Hindlimb muscle (tissue), 1 donor: ENCODE data around the gene UGT1A8. TPM values are rescaled to one million over a fixed set of nuclear protein-coding genes. Genes with fewer than 3 reads are reported as not detected.
"Not testable (repeated sequence)": the region's sequence is repeated elsewhere in the genome, so short reads cannot be mapped to it uniquely, and the experiment has no call there.

Source experiments
- DNase-seq: peaks from one replicate; pipeline ENCODE4 v3.0.0-alpha.2; 2013
- polyA plus RNA-seq: library from polyadenylated mRNA; unstranded; fragments of 120-200 nt; gene quantifications from one replicate; pipeline ENCODE4 v1.2.1, GENCODE V29; 2013; ENCODE audit not compliant: insufficient read length

Gene UGT1A8
- polyA plus RNA-seq, 1 donor, result not detected

DNA sequence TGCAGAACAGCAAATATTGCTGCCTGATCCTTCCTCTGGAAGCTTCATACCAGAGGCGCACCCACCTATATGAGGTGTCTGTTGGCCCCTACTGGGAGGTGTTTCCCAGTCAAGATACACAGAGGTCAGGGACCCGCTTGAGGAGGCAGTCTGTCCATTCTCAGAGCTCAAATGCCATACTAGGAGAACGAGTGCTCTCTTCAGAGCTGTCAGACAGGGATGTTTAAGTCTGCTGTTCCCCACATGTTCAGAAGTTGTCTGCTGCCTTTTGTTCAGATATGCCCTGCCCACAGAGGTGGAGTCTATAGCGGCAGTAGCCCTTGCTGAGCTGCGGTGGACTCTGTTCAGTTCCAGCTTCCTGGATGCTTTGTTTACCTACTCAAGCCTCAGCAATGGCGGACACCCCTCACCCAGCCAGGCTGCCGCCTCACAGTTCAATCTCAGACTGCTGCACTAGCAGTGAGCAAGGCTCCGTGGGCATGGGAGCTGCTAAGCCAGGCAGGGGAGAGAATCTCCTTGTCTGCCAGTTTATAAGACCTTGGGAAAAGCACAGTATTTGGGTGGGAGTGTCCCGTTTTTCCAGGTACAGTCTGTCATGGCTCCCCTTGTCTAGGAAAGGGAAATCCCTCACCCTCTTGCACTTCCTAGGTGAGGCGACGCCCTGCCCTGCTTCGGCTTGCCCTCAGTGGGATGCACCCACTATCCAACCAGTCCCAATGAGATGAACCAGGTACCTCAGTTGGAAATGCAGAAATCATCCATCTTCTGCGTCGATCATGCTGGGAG is 119.6 kb downstream of the UGT1A8 start:
- not testable (repeated sequence) for DNase-seq

DNA sequence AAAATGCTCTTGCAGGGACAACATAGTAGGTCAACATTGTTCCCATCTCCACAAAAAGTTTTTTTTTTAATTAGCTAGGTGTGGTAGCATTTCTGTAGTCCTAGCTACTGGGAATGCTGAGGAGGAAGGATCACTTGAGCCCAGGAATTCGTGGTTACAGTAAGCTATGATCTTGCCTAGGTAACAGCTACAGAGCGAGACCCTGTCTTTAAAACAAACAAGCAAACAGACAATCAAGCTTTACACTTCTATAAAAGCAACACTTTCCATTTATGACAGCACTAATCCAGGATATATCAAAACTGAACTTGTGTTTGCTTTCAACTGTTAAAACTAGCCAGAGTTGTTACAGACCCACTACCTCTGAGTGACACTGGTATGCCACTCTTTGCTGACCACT is 123.4 kb downstream of the UGT1A8 start:
- no peak for DNase-seq

DNA sequence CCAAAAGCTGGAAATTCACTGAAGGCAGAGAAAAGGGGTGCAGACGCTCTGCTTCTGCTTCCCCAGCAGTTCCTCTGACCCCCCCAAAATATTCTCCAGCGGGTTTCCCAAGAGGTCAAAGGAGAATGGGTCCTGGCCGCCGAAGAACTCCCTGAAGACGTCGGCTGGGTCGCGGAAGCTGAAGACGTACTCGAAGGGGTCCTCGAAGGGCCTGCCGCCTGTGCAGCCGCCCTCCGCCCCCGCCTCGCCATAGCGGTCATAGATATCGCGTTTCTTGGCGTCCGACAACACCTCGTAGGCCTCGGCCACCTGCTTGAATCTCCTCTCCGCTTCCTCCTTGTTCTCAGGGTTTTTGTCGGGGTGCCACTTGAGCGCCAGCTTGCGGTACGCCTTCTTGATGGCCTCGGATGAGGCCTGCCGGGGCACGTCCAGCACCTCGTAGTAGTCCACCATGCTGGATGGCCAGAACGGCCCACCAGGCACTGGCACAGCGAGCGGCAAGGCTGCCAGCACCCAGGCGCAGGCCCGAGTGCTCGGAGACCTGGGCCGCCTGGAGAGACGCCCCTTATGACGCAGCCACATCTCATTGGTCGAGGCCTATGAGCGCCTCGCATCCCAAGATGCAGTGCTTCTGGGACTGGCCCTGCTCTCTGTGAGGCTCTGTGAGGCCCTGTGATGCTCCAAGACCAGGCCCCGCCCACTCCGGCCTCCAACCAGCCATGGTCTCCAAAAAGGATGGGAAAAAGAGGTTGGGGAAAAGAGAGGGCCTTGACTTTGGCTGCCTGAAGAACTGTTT is 126.2 kb downstream of the UGT1A8 start:
- no peak for DNase-seq

DNA sequence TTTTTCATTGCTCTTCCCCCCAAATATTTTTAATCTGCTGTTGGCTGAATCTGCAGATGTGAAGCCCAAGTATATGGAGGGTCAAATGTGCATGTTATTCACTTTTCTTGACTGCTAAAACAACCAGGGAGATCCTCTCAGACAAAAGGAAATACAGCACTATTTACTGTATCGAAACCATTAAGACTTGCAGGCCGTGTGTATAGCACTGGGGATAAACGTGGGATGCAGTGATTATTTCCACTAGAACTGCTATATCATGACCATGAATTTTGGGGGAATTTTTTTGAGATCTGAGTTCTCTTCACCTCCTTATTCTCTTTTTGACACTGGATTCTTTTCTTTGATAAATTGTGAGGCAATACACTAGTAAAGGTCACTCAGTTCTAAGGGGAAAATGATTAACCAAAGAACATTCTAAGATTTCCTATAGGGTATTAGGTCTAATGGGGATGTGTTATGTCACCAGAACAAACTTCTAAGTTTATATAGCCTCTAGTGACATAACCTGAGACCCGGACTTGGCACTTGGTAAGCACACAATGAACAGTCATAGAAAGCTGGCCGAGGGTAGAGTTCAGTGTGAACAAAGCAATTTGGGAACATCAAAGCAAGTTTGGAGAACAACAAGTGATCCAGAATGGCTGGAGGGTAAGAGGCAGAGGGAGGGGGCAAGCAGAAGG is 127.8 kb downstream of the UGT1A8 start:
- no peak for DNase-seq

DNA sequence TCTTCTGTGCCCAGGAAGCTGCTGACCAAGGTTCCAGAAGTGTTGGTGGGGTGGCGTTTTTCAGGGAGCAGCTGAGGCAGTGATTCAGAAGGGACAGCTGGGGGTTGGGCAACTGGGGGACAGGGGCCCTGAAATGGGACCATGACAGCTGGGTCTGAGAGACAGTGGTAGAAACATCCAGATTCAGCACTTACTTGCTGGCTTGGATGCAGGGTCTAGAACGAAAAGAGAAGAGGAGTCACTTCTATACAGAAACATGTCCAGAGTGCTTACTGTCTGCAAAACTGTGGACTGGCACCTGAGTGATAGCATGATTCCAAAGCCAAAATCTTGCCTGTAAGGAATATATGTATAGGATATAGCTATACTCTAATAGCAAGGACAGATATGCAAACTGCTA is 128.4 kb downstream of the UGT1A8 start:
- not testable (repeated sequence) for DNase-seq

DNA sequence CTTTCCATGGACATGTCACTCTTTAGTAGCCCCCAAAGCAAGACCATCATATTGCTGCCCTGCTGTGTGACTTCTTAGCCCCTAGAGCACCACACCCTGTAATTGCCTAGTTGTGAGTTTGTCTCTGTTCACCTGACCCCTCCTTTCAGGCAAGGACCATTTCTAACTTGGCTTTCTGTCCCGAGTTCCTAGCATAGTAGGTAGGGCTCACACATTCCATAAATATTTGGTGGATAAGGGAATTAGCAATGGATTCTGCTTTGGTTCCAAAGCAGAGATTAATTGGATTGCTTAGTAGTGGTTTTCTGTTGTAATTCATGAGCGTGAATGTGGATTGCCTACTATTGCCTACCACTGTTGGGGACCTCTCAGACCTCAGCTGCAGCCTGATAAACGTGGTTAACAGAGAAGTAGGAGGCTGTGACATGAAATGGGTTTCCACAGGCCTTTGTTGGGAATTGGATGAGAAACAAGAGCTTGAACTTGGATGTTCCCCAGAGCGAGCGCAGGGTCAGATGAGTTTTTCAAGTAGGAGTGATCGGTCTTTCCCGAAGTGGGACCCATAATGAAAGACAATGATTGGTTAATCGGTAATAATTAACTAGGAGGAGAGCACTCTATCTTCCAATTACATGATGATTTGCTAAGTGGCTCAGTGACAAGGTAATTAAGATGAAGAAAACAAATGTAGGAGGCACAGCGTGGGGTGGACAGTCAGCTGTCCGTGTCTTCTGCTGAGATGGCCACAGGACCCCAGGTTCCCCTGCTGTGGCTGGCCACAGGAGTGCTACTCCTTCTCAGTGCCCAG is 129.2 kb downstream of the UGT1A8 start:
- DNase-seq, result no peak

DNA sequence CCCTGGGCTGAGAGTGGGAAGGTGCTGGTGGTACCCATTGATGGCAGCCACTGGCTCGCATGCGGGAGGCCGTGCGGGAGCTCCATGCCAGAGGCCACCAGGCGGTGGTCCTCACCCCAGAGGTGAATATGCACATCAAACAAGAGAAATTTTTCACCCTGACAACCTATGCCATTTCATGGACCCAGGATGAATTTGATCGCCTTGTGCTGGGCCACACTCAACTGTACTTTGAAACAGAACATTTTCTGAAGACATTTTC is 129.8 kb downstream of the UGT1A8 start:
- DNase-seq, result no peak

DNA sequence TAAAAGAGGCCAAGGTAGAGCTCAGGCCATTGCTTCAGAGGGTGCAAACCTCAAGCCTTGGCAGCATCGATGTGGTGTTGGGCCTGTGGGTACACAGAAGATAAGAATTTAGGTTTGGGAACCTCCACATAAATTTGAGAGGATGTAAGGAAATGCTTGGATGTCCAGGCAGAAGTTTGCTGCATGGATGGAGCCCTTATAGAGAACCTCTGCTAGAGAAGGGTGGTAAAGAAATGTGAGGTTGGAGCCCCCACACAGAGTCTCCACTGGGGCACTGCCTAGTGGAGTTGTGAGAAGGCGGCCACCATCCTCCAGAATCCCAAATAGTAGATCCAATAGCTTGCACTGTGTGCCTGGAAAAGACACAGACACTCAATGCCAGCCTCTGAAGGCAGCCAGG is 133.3 kb downstream of the UGT1A8 start:
- not testable (repeated sequence) for DNase-seq

DNA sequence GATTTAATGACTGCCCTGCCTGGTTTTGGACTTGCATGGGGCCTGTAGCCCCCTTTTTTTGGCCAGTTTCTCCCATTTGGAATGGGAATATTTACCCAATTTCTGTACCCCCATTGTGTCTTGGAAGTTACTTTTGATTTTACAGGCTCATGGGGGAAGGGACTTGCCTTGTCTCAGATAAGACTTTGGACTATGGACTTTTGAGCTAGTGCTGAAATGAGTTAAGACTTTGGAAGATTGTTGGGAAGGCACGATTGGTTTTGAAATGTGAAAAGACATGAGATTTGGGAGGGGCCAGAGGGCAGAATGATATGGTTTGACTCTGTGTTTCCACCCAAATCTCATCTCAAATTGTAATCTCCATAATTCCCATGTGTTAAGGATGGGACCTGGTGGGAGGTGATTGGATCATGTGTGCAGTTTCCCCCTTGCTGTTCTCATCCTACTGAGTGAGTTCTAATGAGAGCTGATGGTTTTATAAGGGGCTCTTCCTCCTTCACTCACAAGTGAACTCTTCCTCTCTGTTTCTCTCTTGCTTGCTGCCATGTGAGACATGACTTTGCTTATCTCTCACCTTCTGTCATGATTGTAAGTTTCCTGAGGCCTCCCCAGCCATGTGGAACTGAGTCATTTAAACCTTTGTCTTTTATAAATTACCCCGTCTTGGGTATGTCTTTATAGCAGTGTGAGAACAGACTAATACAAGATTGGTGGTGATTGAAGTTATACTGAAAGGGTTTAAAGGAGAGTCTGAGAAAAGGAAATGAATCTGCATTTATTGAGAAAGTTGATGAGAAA is 134.0 kb downstream of the UGT1A8 start:
- DNase-seq, result not testable (repeated sequence)

DNA sequence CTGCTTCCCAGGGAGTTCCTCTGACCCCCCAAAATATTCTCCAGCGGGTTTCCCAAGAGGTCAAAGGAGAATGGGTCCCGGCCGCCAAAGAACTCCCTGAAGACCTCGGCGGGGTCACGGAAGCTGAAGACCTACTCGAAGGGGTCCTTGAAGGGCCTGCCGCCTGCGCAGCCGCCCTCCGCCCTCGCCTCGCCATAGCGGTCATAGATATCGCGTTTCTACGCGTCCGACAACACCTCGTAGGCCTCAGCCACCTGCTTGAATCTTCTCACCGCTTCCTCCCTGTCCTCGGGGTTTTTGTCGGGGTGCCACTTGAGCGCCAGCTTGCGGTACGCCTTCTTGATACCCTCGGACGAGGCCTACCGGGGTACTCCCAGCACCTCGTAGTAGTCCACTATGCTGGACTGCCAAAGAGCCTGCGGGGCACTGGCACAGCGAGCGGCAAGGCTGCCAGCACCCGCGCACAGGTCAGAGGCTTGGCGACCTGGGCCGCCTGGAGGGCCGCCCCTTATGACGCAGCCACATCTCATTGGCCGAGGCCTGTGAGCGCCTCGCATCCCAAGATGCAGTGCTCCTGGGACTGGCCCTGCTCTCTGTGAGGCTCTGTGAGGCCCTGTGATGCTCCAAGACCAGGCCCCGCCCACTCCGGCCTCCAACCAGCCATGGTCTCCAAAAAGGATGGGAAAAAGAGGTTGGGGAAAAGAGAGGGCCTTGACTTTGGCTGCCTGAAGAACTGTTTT is 137.6 kb downstream of the UGT1A8 start:
- no peak for DNase-seq

DNA sequence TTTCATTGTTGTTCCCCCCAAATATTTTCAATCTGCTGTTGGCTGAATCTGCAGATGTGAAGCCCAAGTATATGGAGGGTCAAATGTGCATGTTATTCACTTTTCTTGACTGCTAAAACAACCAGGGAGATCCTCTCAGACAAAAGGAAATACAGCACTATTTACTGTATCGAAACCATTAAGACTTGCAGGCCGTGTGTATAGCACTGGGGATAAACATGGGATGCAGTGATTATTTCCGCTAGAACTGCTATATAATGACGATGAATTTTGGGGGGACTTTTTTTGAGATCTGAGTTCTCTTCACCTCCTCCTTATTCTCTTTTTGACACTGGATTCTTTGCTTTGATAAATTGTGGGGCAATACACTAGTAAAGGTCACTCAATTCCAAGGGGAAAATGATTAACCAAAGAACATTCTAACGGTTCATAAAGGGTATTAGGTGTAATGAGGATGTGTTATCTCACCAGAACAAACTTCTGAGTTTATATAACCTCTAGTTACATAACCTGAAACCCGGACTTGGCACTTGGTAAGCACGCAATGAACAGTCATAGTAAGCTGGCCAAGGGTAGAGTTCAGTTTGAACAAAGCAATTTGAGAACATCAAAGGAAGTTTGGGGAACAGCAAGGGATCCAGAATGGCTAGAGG is 139.1 kb downstream of the UGT1A8 start:
- DNase-seq, result no peak

DNA sequence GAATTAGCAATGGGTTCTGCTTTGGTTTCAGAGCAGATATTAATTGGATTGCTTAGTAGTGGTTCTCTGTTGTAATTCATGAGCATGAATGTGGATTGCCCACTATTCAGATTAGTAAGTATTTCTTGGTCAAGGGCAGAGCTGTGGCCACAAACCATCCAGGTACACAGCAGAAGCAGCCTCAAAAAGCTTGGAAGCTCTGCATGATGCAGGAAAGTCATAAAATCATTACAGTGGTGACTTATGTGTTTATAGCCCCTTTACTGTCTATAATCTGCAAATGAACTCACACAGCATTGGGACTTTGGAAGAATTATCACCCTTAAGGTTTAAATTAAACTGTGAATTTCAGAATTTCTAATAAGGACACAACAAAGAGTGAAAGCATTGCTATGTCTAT is 140.7 kb downstream of the UGT1A8 start:
- DNase-seq, result no peak

DNA sequence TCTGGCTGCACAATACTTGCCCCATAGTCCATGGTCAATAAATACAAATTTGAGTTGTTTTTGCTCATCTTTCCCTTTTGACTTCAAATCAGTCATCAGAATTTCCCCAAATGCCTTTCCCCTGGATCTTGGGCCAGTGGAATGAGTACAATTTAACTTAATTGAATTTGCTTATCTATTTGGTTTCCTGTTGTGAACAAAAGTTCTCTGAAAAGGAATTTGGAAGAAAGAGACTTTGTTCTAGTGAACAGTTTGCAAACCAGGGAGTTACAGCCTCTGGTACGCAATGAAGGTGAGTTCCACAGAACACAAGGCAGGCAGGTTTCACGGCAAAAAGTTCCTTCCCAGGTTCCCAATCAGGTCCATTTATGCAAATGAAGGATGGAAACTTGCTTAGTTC is 141.4 kb downstream of the UGT1A8 start:
- no peak for DNase-seq

DNA sequence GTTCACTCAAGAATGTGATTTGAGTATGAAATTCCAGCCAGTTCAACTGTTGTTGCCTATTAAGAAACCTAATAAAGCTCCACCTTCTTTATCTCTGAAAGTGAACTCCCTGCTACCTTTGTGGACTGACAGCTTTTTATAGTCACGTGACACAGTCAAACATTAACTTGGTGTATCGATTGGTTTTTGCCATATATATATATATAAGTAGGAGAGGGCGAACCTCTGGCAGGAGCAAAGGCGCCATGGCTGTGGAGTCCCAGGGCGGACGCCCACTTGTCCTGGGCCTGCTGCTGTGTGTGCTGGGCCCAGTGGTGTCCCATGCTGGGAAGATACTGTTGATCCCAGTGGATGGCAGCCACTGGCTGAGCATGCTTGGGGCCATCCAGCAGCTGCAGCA is 142.6 kb downstream of the UGT1A8 start, which contains the start of gene UGT1A1:
Gene UGT1A1, plus strand, starts transcription at position 228 of the 400 bp plus-strand sequence. Its CDS starts 18 bp downstream, at position 246.
- no peak for DNase-seq

DNA sequence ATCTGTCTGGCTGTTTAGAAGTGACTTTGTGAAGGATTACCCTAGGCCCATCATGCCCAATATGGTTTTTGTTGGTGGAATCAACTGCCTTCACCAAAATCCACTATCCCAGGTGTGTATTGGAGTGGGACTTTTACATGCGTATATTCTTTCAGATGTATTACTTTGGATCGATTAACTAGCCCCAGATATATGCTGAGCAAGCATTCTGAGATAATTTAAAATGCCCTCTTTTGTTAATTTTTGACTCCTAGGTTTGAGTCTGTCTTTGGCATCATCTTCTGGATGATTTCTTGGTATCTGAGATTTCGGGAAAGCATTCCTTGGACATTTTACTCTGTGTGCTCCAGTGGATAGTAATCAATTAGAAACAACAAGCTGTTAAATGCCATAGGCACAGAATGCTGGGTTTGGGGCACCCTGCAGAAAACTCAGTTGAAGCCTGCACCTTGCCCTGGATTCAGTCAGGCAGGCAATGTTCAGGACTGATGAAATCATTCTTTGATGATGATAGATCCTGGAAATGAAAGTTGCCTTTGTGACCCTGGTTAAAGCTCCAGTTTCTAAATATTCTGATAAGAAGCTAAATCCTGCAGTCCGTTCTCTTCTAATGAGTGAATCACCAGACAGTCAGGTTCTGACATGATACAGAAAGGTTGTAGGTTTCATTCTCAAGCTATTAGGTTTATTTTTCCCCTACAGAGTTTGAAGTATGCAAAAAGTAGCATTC is 143.8 kb downstream of the UGT1A8 start:
- no peak for DNase-seq

DNA sequence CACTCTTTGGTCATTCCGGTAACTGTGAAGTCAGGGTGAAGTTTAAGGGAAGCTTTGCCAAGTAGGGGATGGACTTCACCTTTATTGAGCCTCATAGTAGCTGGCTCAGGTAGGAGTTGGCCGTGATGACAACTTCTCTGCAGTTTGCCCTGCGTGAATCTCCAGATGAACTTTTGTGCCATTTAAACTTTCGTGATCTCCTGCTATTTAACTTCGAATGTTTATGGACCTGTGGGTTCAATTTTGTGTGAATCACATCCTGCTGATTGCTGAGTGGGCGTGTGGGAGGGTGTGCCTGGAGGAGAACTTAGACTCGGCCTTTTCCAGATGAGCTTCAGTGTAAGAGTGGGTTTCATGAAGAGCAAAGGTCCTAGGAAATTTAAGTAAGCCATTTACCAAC is 146.8 kb downstream of the UGT1A8 start:
- no peak for DNase-seq

DNA sequence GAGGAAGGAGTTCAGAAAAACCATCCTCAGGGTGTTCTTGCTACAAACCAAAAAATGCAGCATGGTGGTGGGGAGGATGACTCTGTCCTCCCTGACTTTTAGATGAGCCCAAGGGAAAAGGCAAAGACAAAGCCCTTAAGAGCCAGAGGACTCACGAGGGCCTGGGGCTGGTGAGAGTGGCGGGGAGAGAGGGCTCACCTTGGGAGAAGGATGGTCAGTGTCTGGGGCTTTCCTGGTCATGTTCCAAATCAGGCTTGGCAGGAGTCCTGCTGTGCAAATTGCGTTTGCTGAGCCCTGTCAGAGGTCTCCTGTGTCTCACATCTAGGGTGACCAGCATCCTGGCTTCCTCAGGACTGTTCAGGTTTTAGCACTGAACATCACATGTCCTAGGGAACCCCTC is 147.3 kb downstream of the UGT1A8 start:
- no peak for DNase-seq

DNA sequence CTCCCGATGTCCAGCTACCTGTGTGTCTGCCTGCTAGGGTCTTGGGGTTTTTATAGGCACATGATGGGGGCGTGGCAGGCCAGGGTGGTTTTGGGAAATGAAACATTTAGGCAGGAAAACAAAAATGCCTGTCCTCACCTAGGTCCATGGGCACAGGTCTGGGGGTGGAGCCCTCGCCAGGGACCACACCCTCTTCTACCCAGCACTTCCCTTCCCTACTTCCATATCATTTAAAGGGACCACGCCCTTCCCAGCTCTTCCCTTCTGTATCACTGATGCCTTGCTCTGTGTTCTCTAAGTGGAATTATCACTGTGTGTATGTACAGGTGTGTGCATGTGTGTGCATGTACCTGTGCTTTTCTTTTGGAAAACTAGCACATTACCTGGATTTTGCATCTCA is 149.0 kb downstream of the UGT1A8 start:
- no peak for DNase-seq

DNA sequence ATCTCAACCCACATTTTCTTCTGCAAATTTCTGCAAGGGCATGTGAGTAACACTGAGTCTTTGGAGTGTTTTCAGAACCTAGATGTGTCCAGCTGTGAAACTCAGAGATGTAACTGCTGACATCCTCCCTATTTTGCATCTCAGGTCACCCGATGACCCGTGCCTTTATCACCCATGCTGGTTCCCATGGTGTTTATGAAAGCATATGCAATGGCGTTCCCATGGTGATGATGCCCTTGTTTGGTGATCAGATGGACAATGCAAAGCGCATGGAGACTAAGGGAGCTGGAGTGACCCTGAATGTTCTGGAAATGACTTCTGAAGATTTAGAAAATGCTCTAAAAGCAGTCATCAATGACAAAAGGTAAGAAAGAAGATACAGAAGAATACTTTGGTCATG is 150.6 kb downstream of the UGT1A8 start:
- DNase-seq, result no peak

DNA sequence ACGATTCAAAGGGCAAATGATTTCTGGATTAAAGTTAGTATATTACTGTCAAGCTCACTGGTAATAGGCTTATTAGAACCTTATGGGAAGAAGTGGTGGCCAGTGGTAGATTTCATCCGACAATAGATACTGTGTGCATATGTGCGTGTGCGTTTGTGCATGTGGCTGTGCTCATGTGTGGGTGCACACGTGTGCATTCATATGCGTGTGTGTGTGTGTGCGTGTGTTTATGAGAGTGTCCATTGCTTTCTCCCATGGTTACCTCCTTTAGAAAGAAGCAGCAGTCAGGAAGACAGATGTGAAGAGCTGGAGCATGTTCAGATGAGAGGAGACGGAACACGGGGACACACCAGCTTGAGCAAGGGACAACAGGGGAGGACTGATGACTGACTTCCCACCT is 151.8 kb downstream of the UGT1A8 start:
- no peak for DNase-seq
